ENCODE results near the gene DMD.

GRCh38 chrX:32562261-32562660, 649.1 kb downstream of the DMD start:
- TF ChIP-seq CTCF (IDR thresholded peaks at IDR 0.05) (no peak), POLR2A (IDR thresholded peaks at IDR 0.05) (no peak), EP300 (IDR thresholded peaks at IDR 0.05) (no peak), POLR2AphosphoS5 (IDR thresholded peaks at IDR 0.05) (no peak)

All from sigmoid colon (tissue), 4 donors.